ENCODE measurements around the gene NECTIN2. TPM values are rescaled to one million over a fixed set of nuclear protein-coding genes. Genes with fewer than 3 reads are reported as not detected.
A peak's percentile ranks its signal among the peaks of the same experiment; 100 is the strongest.

Gene NECTIN2
- total and polyA plus RNA-seq, 10 donors = 14.3 to 136 (median 98.6) TPM

DNA sequence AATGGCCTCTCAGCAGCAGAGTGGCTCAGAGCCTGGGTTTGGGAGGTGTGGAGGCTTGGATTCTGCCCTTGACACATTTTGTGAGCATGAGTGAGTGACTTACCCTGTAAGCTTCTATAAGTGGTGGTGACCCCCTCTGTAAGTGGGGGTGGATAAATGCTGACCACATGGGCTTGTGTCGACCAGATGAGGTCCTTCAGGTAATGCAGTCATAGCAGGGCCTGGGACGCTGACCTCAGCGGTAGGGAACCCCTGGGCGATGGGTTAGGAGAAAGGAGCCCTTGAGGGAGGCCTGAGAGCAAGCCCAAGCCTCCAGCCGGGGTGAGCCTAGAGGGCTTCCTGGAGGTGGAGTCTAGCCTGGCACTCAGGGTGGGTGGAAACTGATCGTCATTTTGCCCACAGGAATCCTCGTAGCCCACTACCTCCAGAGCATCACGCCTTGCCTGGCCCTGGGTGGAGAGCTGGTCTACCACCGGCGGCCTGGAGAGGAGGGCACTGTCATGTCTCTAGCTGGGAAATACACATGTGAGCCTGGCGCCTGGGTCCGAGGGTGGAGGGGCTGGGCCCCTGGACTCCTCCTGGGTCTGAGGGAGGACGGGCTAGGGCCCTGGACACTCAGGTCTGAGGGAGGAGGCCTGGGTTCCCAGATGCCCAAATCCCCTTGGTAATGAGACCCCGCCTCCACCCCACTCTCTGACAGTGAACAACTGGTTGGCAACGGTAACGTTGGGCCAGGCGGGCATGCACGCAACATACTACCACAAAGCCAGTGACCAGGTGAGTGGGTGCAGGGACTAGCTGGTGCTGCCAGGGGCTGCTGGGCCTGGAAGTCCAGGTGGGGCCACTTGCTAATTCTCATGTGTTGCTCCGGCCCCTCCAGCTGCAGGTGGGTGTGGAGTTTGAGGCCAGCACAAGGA, 54.5 kb downstream of the NECTIN2 start:
- H3K27me3 ChIP-seq (replicated peaks in 1 of 7) = peaks cover 0 to 11% (median 9%) of the 10 kb centered on the region in 7 donors
- no peak overlapping the region for H3K4me3 ChIP-seq
- intact Hi-C loops (cut with DNase I; ENCODE audit: low total_unique reads) = no loop called here
- peaks cover 11 to 24% (median 22%) of the 10 kb centered on the region in 6 donors for H3K4me1 ChIP-seq
- H3K36me3 ChIP-seq = peaks cover 0 to 79% (median 69%) of the 10 kb centered on the region in 6 donors
- DNase-seq = no peak
- no peak overlapping the region for H3K27ac ChIP-seq
- 88 to 97% (median 93%) methylated on average over 13 to 19 of the region's 19 CpGs for WGBS, 5 donors
- H3K9me3 ChIP-seq = no peaks in the 10 kb centered on the region
- TF ChIP-seq CTCF (IDR thresholded peaks at IDR 0.05 in 8 of 11, conservative IDR thresholded peaks at IDR 0.05 in 3 of 11) (no peak), POLR2AphosphoS5 (IDR thresholded peaks at IDR 0.05) (peak in 1 of 3 donors; percentile 11)

DNA sequence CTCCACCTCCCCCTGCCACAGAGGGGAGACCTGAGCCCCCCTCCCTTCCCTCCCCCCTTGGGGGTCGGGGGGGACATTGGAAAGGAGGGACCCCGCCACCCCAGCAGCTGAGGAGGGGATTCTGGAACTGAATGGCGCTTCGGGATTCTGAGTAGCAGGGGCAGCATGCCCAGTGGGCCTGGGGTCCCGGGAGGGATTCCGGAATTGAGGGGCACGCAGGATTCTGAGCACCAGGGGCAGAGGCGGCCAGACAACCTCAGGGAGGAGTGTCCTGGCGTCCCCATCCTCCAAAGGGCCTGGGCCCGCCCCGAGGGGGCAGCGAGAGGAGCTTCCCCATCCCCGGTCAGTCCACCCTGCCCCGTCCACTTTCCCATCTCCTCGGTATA, 57.1 kb downstream of the NECTIN2 start:
- Histone ChIP-seq H3K27me3 (replicated peaks in 1 of 7) (peaks cover 0 to 34% (median 23%) of the 10 kb centered on the region in 7 donors), H3K36me3 (peaks cover 0 to 53% (median 43%) of the 10 kb centered on the region in 6 donors), H3K27ac (no peak overlapping the region), H3K4me3 (no peak overlapping the region), H3K9me3 (no peaks in the 10 kb centered on the region), H3K4me1 (peaks cover 16 to 40% (median 32%) of the 10 kb centered on the region in 6 donors)
- TF ChIP-seq POLR2AphosphoS5 (IDR thresholded peaks at IDR 0.05) (no peak), CTCF (IDR thresholded peaks at IDR 0.05 in 8 of 11, conservative IDR thresholded peaks at IDR 0.05 in 3 of 11) (no peak), POLR2A (IDR thresholded peaks at IDR 0.05) (no peak)
- intact Hi-C loops (cut with DNase I; ENCODE audit: low total_unique reads) = no loop called here
- 76 to 86% (median 78%) methylated on average over 13 to 15 of the region's 15 CpGs for WGBS, 5 donors
- no peak for DNase-seq

DNA sequence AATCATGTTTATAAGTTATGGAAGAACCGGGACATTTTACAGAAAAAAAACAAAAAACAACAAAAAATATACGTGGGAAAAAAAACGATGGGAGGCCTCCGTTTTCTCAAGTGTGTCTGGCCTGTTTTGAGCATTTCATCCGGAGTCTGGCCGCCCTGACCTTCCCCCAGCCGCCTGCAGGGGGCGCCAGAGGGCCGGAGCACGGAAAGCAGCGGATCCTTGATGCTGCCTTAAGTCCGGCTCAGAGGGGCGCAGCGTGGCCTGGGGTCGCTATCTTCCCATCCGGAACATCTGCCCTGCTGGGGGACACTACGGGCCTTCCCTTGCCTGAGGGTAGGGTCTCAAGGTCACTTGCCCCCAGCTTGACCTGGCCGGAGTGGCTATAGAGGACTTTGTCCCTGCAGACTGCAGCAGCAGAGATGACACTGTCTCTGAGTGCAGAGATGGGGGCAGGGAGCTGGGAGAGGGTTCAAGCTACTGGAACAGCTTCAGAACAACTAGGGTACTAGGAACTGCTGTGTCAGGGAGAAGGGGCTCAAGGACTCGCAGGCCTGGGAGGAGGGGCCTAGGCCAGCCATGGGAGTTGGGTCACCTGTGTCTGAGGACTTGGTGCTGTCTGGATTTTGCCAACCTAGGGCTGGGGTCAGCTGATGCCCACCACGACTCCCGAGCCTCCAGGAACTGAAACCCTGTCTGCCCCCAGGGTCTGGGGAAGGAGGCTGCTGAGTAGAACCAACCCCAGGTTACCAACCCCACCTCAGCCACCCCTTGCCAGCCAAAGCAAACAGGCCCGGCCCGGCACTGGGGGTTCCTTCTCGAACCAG, 57.7 kb downstream of the NECTIN2 start:
- peaks cover 0 to 34% (median 23%) of the 10 kb centered on the region in 7 donors for H3K27me3 ChIP-seq (replicated peaks in 1 of 7)
- WGBS, 5 donors = 13 to 31% (median 22%) methylated on average over 18 to 24 of the region's 24 CpGs
- peaks cover 16 to 40% (median 32%) of the 10 kb centered on the region in 6 donors for H3K4me1 ChIP-seq
- peak overlapping the region in 2 of 8 donors; percentile 16 to 52 for H3K27ac ChIP-seq
- H3K9me3 ChIP-seq = no peaks in the 10 kb centered on the region
- peak; percentile 94 for DNase-seq
- no peak overlapping the region for H3K4me3 ChIP-seq
- H3K36me3 ChIP-seq = peaks cover 0 to 49% (median 39%) of the 10 kb centered on the region in 6 donors
- TF ChIP-seq POLR2AphosphoS5 (IDR thresholded peaks at IDR 0.05) (peak; percentile 45 to 73 (median 65)), CTCF (IDR thresholded peaks at IDR 0.05 in 8 of 11, conservative IDR thresholded peaks at IDR 0.05 in 3 of 11) (peak; percentile 89 to 99 (median 97)), POLR2A (IDR thresholded peaks at IDR 0.05) (no peak)
- intact Hi-C loops (cut with DNase I; ENCODE audit: low total_unique reads) = loop anchor here (2.0 kb wide), 1 partner anchor 47 kb away; no protein-coding TSS in a partner anchor

All from spleen (tissue), 11 donors.